Gastroesophageal sphincter (tissue), 4 donors: Measurements from ENCODE around the gene CFDP1. TPM values are rescaled to one million over a fixed set of nuclear protein-coding genes. Genes with fewer than 3 reads are reported as not detected.

Experiments
- ATAC-seq: fragments of 150-250 bp; one replicate; pipeline ENCODE4 v1.9.1; 2016; ENCODE audit warnings: mild to moderate bottlenecking, moderate library complexity
- H3K27ac ChIP-seq, 4 donors: fragments of 200-600 bp; sonication (generic) in 3 of 4; 1 replicate in 3 of 4; 2 replicates in 1 of 4; pipeline ENCODE4 v1.5.1; 2016 to 2019
- H3K27me3 ChIP-seq: fragments of 200-600 bp; sonication (generic); one replicate; pipeline ENCODE4 v1.5.1; 2019
- H3K36me3 ChIP-seq, 2 donors: fragments of 200-600 bp; sonication (generic); one replicate each; pipeline ENCODE4 v1.5.1; 2019; ENCODE audit warnings: control low read depth in 1 of 2
- H3K4me1 ChIP-seq, 3 donors: fragments of 200-600 bp; sonication (generic); 1 replicate in 2 of 3; 2 replicates in 1 of 3; pipeline ENCODE4 v1.5.1; 2016 to 2019; ENCODE audit warnings: control low read depth in 2 of 3
- H3K4me3 ChIP-seq, 2 donors: fragments of 200-600 bp; sonication (generic); one replicate each; pipeline ENCODE4 v1.5.1; 2019; ENCODE audit warnings: mild to moderate bottlenecking in 1 of 2, moderate library complexity in 1 of 2
- H3K9me3 ChIP-seq, 3 donors: fragments of 200-600 bp; sonication (generic); one replicate each; pipeline ENCODE4 v1.5.1; 2017 to 2019; ENCODE audit warnings: control low read depth in 2 of 3
- EP300 ChIP-seq: sonication (generic); formaldehyde crosslinking; IDR thresholded peaks from one replicate; pipeline ENCODE4 v1.6.1; 2017; ENCODE audit warnings: antibody characterized with exemption, mild to moderate bottlenecking
- POLR2A ChIP-seq, 2 donors: fragments of 450-650 bp; IDR thresholded peaks; one replicate each; pipeline ENCODE4 v1.6.1; 2017; ENCODE audit warnings: antibody characterized with exemption in 2 of 2, mild to moderate bottlenecking in 2 of 2, moderate library complexity in 1 of 2
- POLR2AphosphoS5 ChIP-seq: sonication (generic); formaldehyde crosslinking; IDR thresholded peaks from one replicate; pipeline ENCODE4 v1.6.1; 2017; ENCODE audit warnings: antibody characterized with exemption
- WGBS, 2 donors: methylation state at CpG; one replicate each; pipeline ENCODE4 v1.1.5; 2018; ENCODE audit warnings: low coverage in 1 of 2; 5-methylcytosine and 5-hydroxymethylcytosine counted together
- total RNA-seq, 4 donors: library from RNA; depleted of rRNA; stranded (reverse); fragments of >200 nt; gene quantifications; one replicate each; pipeline ENCODE4 v1.1.0, GENCODE V29; 2016
- TF ChIP-seq, protein P1 (sequence below), 4 experiments: fragments of 200-600 bp in 2 of 4; fragments of 450-650 bp in 2 of 4; sonication (generic) in 1 of 4; IDR thresholded peaks; one replicate each; pipeline ENCODE4 v1.5.1; 2017 to 2019; ENCODE audit warnings: antibody characterized with exemption in 4 of 4, mild to moderate bottlenecking in 2 of 4, moderate library complexity in 2 of 4

CFDP1 gene
- total RNA-seq, 4 donors from 2014 or later = 45.1 to 70.0 (median 50.0) TPM

GRCh38 chr16:75364286-75364791 is 69.0 kb downstream of the CFDP1 start:
- TF ChIP-seq, protein P1, sequence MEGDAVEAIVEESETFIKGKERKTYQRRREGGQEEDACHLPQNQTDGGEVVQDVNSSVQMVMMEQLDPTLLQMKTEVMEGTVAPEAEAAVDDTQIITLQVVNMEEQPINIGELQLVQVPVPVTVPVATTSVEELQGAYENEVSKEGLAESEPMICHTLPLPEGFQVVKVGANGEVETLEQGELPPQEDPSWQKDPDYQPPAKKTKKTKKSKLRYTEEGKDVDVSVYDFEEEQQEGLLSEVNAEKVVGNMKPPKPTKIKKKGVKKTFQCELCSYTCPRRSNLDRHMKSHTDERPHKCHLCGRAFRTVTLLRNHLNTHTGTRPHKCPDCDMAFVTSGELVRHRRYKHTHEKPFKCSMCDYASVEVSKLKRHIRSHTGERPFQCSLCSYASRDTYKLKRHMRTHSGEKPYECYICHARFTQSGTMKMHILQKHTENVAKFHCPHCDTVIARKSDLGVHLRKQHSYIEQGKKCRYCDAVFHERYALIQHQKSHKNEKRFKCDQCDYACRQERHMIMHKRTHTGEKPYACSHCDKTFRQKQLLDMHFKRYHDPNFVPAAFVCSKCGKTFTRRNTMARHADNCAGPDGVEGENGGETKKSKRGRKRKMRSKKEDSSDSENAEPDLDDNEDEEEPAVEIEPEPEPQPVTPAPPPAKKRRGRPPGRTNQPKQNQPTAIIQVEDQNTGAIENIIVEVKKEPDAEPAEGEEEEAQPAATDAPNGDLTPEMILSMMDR (IDR thresholded peaks at IDR 0.05) = no peak
- TF ChIP-seq POLR2AphosphoS5 = no peak
- TF ChIP-seq EP300 = no peak
- no peak for TF ChIP-seq POLR2A (IDR thresholded peaks at IDR 0.05)
- Histone ChIP-seq H3K27ac (no peak overlapping the region), H3K4me1 (no peaks in the 10 kb centered on the region), H3K36me3 (peaks cover 0 to 5% of the 10 kb centered on the region in 2 donors), H3K27me3 (no peaks in the 10 kb centered on the region), H3K9me3 (no peaks in the 10 kb centered on the region), H3K4me3 (no peak overlapping the region)
- 84 to 91% methylated on average over 2 of the region's 2 CpGs for WGBS, 2 donors
- ATAC-seq = no peak

DNA sequence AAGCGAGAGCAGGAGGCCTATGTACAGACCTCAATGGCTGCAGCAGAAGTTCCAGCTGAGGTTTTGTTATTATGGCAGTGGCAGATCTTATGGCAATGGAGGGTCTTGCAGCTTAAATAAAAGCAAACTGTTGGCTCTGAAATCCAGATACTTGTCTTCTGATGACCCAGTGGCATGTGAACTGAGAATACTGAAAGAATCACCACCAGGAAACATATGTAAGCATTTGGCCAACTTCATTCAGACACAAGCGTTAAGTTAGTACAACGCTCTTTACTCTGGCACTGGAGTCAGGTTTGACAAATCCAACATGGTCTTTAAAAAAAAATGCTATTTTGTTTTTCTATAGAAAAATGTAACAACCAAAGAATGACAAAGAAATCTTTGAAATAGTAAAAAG is 70.5 kb downstream of the CFDP1 start:
- Histone ChIP-seq H3K27me3 (no peaks in the 10 kb centered on the region), H3K4me3 (no peak overlapping the region), H3K36me3 (peaks cover 0 to 5% of the 10 kb centered on the region in 2 donors), H3K27ac (no peak overlapping the region), H3K4me1 (no peaks in the 10 kb centered on the region), H3K9me3 (no peaks in the 10 kb centered on the region)
- ATAC-seq = no peak
- TF ChIP-seq EP300 = no peak
- TF ChIP-seq, protein P1 (IDR thresholded peaks at IDR 0.05) = no peak
- TF ChIP-seq POLR2A (IDR thresholded peaks at IDR 0.05) = no peak
- no peak for TF ChIP-seq POLR2AphosphoS5
- 82 to 83% methylated on average over 3 of the region's 3 CpGs for WGBS, 2 donors

DNA sequence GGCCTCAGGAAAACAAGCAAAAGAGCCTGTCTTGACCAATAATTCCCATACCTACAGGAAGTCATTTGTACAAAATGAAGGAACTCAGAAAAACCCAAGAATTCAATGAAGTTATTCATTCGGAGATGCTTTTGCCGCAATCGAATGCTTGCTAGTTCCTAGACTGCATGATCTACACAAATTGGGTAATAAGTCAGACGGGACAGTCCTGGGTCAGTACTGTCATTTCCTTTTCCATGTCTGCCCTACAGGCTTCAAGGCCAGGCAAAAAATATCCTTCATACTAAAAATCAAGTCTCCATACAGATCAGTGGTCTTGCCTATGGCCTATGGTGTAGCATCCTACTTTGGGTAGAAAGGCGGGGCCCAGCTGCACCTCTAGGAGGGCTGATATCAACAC is 71.4 kb downstream of the CFDP1 start:
- no peaks in the 10 kb centered on the region for H3K9me3 ChIP-seq
- H3K27ac ChIP-seq = no peak overlapping the region
- no peaks in the 10 kb centered on the region for H3K36me3 ChIP-seq
- no peak overlapping the region for H3K4me3 ChIP-seq
- TF ChIP-seq POLR2A (IDR thresholded peaks at IDR 0.05) (no peak), EP300 (no peak), POLR2AphosphoS5 (no peak)
- TF ChIP-seq, protein P1 (IDR thresholded peaks at IDR 0.05) = no peak
- ATAC-seq = no peak
- H3K27me3 ChIP-seq = no peaks in the 10 kb centered on the region
- H3K4me1 ChIP-seq = no peaks in the 10 kb centered on the region
- WGBS, 2 donors = 71 to 87% methylated on average over 4 to 5 of the region's 5 CpGs

DNA sequence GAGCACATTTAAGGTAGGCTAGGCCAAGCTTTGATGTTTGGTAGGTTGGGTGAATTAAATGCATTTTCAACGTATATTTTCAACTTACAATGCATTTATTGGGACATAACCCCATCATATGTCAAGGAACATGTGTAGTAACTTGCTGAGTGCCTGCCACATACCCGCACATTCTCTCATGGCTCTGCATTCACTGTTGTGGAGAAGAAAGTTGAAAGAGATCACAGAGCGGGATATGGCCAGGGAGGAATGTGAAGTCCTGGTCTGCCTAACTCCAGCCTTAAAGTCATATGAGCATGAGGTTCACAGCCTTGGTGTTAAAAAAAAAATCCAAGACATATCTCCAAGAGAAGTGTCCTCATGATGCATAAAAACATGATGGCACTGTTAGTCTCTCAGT is 79.1 kb downstream of the CFDP1 start:
- H3K4me1 ChIP-seq = no peaks in the 10 kb centered on the region
- no peaks in the 10 kb centered on the region for H3K27me3 ChIP-seq
- no peaks in the 10 kb centered on the region for H3K9me3 ChIP-seq
- no peak overlapping the region for H3K27ac ChIP-seq
- no peak for ATAC-seq
- 78 to 92% methylated on average over 2 of the region's 3 CpGs for WGBS, 2 donors
- TF ChIP-seq, protein P1 (IDR thresholded peaks at IDR 0.05) = no peak
- no peak for TF ChIP-seq POLR2A (IDR thresholded peaks at IDR 0.05)
- no peak for TF ChIP-seq POLR2AphosphoS5
- TF ChIP-seq EP300 = no peak
- H3K36me3 ChIP-seq = no peaks in the 10 kb centered on the region
- H3K4me3 ChIP-seq = no peak overlapping the region

DNA sequence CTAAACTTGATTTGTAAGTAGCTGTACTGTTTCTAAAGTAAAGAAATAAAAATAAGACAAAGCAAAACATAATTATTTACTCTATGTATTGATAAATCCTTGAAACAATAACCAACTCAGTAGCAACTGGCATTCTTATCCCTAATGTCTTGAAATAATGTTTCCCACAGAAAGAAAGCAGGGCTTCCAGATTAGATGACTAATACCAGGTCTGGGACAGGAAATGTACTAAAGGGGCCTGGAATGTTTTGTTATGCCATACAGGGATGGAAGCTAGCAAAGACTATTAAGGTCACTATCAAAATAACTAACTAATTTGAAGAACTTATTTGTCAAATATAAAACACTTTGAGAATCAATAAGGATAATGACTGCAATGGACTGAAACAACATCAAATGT is 82.1 kb downstream of the CFDP1 start:
- no peak overlapping the region for H3K27ac ChIP-seq
- no peak overlapping the region for H3K4me3 ChIP-seq
- TF ChIP-seq POLR2AphosphoS5 (no peak), POLR2A (IDR thresholded peaks at IDR 0.05) (no peak), EP300 (no peak)
- TF ChIP-seq, protein P1 (IDR thresholded peaks at IDR 0.05) = no peak
- ATAC-seq = no peak
- no peaks in the 10 kb centered on the region for H3K36me3 ChIP-seq
- H3K4me1 ChIP-seq = no peaks in the 10 kb centered on the region
- no peaks in the 10 kb centered on the region for H3K9me3 ChIP-seq
- H3K27me3 ChIP-seq = no peaks in the 10 kb centered on the region
